Stimulated activated CD4-positive, alpha-beta T cell treated with anti-CD3 and anti-CD28 coated beads, Interleukin-2, amount 100 ng/mL, for 24 hours (primary cell): Measurements from ENCODE around the gene ZNF529.
"Not testable (repeated sequence)": the region's sequence is repeated elsewhere in the genome, so short reads cannot be mapped to it uniquely, and the experiment has no call there.

Experiments
- DNase-seq, 2 donors: peaks; one replicate each; pipeline ENCODE4 v3.0.0-alpha.2; 2020

The ZNF529 gene

DNA sequence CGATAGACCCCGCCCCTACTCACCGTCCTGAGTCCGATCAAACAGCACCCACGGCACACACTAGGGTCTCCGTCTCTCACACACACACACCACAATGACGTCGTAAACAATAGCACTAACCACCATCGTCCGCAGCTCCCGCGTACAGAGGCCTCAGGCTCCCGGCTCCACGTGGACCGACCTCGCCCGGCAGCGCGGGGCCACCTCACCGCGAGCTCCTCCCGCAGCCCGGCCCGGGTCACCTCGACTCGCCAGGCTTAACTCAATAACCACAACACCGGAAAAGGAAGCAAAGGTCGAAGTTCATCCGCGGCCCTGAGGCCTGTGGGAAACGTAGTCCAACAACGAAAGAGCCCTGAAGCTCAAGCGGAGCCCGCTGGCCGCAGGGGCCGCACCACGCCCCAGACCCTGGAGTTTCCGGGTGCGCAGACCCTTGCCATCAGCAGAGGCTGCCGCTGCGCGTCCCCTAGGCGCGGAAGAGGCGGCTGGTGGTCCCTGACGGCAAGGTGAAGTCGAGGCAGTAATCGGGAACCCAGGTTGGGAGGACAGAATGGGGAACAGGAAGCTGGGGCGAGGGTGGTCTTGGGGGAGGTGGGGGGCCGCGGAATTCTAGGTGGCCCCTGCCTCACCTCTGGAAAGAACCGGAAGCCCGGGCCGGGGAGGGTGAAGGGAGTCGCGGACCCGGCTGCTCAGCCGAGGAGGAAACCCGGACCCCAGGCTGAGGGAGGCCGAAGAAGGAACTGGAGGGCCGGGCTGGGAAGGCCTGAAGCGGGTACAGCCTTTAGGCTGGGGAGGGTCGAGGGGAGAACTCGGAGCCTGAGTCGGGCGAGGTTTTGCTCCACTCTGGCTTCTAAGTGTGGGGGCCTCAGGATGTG is at the start of gene ZNF529:
TSS of gene ZNF529 (minus strand) at position 273 of the 875 bp plus-strand sequence. CDS start 946 bp downstream, outside the sequence.
- peak; percentile 82 to 84 for DNase-seq

DNA sequence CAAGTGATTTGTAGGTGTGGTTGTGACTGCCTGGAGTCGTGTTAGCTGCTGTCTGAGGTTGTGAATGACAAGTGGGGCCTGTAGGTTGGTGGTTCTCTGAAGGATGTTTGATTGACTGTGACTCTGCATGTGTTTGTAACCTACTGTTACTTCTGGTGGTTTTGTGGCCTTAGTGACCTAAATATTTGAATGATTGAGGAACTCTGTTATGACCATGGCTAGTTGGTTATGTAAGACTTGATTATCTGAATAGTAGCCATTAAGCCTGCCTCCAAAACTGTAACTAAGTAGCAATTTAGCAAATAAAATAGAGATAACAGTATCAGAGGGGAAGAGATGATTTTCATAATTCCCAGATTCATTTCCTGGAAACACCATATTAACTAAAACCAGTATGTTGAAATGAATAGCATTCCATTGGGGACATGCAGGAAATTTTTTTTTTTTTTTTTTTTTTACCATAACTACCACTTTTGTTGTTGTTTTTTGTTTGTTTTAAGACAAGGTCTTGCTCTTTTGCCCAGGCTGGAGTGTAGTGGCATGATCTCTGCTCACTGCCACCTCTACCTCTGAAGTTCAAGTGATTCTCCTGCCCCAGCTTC is 32.9 kb upstream of the ZNF529 start:
- DNase-seq = no peak

GRCh38 chr19:36605101-36605876 is 32.2 kb upstream of the ZNF529 start, which contains the start of gene ZNF382:
Gene ZNF382, plus strand, starts transcription at chr19:36605313. Its CDS starts 4,602 bp downstream, at chr19:36609915.
- DNase-seq = peak; percentile 90 to 91

GRCh38 chr19:36604656-36605100 is 31.6 kb upstream of the ZNF529 start:
- peak; percentile 90 to 92 for DNase-seq

DNA sequence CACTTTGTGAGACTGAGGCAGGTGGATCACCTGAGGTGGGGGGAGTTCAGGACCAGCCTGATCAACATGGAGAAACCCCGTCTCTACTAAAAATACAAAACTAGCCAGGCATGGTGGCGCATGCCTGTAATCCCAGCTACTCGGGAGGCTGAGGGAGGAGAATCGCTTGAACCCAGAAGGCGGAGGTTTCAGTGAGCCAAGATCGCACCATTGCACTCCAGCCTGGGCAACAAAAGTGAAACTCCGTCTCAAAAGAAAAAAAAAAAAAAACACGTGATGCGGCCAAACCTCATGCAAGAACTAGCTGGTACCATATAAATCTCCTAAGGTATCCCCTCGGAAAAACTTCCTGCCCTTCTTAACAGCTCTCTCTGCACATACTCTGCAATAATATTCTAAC is 29.6 kb upstream of the ZNF529 start:
- DNase-seq = not testable (repeated sequence)

DNA sequence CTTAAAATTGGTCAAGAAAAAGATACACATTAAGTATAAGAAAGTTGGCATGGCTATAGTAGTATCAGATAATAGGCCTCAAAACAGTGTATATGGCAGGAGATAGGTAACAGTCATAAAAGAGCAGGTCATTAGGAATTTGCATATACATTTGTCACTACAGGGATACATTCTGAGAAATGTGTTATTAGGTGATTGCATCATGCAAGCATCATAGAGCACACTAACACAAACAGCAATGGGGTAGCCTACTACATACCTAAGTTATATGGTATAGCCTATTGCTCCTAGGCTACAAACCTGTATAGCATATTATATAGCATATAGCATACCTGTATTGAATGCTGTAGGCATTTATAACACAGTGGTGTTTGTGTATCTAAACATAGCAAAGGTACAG is 6.2 kb upstream of the ZNF529 start:
- no peak for DNase-seq

- DNase-seq = no peak
These were observed 4.3 kb upstream of the ZNF529 start for GRCh38 chr19:36577271-36577996.

GRCh38 chr19:36574741-36575140 is 1.6 kb upstream of the ZNF529 start:
- DNase-seq = no peak

DNA sequence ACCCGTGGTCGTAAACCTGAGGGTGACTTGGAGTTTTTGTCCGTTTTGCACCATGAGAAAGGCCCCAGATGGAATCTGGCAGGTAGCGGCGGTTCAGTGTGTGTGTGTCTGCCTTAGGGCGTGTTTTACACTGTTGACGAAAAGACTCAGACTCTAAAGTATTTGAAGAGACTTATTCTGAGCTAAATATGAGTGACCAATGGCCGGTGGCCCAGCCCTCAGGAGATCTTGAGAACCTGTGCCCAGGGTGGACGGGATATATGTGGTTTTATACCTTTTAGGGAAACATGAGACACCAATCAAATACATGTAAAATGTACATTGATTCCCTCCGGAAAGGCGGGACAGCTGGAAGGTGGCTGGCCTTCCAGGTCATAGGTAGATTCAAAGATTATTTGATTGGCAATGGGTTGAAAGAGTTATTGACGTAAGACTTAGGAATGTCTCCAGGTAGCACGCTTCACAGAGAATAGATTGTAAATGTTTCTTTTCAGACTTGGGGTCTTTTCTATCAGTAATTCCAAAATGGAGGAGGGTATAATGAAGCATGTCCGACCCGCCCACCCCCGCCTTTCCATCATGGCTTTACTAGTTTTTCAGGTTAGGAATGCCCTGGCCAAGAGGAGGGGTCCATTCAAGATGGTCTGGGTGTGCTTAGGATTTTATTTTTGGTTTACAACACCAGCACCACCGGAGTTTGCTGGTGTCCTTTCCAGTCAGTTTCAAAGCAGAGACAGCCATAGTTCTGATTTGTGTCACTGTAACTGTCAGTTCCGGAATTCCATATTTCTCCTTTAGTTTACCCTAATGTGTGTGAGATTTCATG is 1.0 kb upstream of the ZNF529 start:
- DNase-seq = no peak

GRCh38 chr19:36572593-36573019 is 486 bp downstream of the ZNF529 start:
- DNase-seq = no peak

DNA sequence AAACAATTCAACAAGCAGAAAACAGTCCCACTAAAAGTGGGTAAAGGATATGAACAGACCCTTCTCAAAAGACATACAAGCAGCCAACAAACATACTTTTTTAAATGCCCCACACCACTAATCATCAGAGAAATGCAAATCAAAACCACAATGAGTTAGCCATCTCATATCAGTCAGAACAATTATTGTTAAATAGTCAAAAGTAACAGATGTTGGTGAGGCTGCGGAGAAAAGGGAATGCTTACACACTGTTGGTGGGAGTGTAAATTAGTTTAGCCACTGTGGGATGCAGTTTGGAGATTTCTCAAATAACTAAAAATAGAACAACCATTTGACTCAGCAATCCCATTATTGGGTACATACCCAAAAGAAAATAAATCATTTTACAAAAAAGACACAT is 8.7 kb downstream of the ZNF529 start:
- DNase-seq = no peak

DNA sequence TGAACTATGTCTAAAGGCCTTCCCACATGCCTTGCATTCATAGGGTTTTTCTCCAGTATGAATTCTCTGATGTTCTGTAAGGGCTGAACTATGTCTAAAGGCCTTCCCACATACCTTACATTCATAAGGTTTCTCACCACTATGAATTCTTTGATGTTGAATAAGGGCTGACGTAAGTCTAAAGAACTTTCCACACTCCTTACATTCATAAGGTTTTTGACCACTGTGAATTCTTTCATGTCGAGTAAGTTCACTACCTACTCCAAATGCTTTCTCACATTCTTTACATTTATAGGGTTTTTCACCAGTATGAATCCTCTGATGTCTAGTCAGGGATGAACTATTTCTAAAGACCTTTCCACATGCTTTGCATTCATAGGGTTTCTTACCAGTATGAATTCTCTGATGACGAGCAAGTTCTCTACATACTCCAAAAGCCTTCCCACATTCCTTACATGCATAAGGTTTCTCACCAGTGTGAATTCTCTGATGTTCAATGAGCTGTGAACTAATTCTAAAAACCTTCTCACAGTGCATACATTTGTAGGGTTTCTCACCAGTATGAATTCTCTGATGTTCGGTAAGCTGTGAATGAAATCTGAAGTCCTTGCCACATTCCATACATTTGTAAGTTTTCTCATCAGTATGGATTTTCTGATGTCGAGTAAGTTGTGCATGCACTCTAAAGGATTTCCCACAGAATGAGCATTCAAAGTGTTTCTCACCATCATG is 25.9 kb downstream of the ZNF529 start:
- no peak for DNase-seq

DNA sequence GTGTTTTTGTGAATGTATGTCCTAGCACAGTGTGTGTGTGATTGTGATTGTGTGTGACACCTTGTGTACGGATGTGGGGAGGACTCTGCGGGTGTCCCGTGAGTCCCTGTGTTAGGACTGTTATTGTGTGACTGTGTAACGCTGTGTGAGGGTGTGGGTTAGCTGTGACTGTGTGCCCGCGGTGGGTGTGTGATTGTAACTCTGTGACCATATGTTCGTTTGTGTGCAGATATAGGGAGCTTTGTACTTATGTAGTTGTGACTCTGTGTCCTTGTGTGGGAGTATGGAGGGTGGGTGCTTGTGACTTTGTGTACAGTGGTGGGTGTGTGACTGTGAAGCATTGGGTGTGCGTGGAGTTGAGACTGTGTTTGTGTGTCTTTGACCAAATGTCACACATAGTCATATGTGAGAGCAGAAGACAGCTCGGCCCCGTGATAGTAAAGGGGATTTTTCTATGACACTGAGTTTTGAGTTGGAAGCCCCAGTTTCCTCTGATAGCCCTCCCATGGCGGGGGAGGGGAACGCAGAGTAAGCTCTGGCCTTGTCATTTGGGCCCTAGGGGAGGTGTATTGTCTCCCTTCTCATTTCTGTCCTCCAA is 44.1 kb downstream of the ZNF529 start:
- peak; percentile 18 to 26 for DNase-seq

DNA sequence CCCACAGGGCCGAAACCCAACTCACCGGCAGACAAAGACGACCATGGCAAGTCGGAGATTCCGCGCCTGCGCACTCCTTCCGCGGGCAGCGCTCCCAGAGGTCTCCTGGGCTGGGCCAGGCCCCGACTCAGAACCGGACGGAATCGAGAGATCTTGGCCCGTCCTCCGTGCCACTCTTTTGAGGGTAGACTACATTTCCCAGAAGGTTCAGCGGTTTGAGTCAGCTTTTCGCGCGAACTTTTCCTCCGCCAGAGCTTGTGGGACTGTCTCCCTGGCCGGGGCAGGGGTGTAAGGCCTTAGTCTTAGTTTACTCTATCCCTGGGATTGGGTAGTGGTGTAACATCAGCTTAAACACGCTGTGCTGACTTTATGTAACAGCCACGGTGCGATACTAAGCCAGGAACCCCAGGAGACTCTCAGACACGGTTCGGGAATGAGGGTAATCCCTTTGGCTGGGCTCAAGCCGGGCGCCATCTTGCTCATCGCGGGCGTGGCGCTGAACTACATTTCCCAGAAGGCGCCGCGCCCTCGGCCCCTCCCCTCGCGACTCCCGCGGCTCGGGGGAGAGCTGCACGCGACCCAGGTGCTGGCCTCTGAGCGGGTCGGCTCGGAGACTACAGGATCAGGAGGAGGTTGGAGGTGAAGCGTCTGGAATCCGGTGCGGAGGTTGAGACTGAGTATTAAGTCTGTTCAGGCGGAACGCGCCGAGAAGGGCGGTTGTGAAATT is 44.7 kb downstream of the ZNF529 start, which contains the start of gene ZNF260:
TSS of gene ZNF260 (minus strand) at position 78 of the 727 bp plus-strand sequence. CDS start 13,033 bp downstream, outside the sequence.
- DNase-seq = peak; percentile 95

- DNase-seq = no peak
These were observed 45.3 kb downstream of the ZNF529 start for GRCh38 chr19:36527873-36528193.

DNA sequence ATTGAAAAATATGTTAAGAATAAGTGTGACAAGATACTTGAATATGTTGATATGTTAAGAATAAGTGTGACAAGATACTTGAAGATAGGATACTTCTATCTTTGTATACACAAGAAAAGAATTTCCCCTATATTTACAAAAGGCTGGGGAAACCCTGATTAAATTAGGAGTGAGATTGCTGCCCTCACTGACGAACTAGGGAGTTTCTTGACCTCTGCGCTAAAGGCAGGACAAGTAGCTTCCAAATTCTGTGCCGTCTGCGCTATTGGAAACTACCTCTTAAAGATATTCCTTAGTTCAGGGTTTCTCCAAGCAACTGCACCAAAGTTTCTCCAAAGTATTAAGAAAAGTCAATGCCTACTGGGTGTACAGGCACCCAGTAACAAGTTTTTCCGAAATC is 45.8 kb downstream of the ZNF529 start:
- DNase-seq = no peak

DNA sequence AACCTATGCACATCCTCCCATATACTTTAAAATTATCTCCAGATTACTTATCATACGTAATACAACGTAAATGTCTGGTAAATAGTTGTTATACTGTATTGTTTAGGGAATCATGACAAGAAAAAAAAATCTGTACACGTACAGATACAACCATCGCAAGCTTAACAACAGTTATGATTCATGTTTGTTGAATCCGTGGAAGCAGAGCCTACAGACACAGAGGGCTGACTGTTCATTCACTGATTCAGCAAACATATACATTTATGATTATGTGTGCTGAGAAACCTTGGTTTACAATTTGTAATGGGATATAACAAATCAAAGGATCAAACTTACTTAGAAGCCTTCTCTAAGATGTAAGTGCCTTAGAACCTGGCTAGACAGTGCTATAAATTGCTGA is 46.5 kb downstream of the ZNF529 start:
- DNase-seq = no peak

DNA sequence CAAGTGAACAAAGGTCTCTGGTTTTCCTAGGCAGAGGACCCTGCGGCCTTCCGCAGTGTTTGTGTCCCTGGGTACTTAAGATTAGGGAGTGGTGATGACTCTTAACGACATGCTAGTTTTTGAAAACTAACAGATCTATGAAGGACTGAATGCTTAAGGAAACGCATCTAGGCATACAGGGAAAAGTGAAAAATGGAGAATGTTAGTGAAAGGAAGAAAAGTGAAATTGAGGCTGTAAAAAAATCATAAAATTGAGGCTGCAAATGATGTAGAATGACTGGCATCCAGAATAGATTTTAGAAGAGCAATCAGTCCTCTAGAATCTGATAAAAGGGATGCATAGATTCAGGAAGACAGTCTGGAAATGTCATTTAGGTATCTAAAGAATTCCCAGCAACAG is 48.5 kb downstream of the ZNF529 start:
- no peak for DNase-seq

DNA sequence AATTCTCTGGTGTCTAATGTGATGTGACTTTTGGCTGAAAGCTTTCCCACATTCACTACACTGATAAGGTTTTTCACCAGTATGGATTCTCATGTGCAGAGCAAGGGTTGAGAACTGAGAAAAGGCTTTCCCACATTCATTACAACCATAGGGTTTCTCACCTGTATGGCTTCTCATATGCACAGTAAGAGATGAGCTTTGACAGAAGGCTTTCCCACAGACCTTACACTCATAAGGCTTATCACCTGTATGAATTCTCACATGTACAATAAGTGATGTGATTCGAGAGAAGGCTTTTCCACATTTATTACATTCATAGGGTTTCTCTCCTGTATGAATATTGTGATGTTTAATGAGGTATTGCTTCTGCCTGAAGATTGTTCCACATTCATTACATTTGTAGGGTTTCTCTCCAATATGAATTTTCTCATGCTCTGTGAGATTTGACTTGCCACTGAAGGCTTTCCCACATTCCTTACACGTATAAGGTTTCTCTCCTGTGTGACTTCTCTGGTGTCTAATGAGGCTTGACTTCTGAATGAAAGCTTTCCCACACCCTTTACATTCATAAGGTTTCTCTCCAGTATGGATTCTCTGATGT is 59.0 kb downstream of the ZNF529 start:
- no peak for DNase-seq
